Stimulated activated effector memory CD8-positive, alpha-beta T cell treated with anti-CD3 and anti-CD28 coated beads, Interleukin-12 subunit alpha, Interleukin-12 subunit beta, amount 100 ng/mL, for 72 hours (primary cell): ENCODE results near the gene LIN7C.
"Not testable (repeated sequence)": the region's sequence is repeated elsewhere in the genome, so short reads cannot be mapped to it uniquely, and the experiment has no call there.

Experiments used
- ATAC-seq: fragments of 150-1000 bp; cut with Tn5 transposase; 2 replicates; pipeline ENCODE4 v1.10.0; 2021
- DNase-seq, 2 donors: peaks; one replicate each; pipeline ENCODE4 v3.0.0; 2021 to 2022; ENCODE audit warnings: low spot score in 2 of 2
- H3K27ac Mint-ChIP-seq: one replicate; pipeline ENCODE4 v1.8.0; 2022; ENCODE audit warnings: mild to moderate bottlenecking, mixed read lengths
- H3K36me3 Mint-ChIP-seq: one replicate; pipeline ENCODE4 v1.8.0; 2022; ENCODE audit warnings: mild to moderate bottlenecking, mixed read lengths
- H3K4me1 Mint-ChIP-seq: one replicate; pipeline ENCODE4 v1.8.0; 2022; ENCODE audit warnings: mixed read lengths
- H3K4me3 Mint-ChIP-seq: one replicate; pipeline ENCODE4 v1.8.0; 2022; ENCODE audit warnings: mild to moderate bottlenecking, mixed read lengths
- H3K9me3 Mint-ChIP-seq: one replicate; pipeline ENCODE4 v1.8.0; 2022; ENCODE audit warnings: mixed read lengths

Gene LIN7C

GRCh38 chr11:27451244-27451965 is 55.2 kb downstream of the LIN7C start:
- no peak for ATAC-seq
- Mint-ChIP-seq H3K4me1 (no peaks in the 10 kb centered on the region), H3K36me3 (no peaks in the 10 kb centered on the region), H3K4me3 (no peak overlapping the region), H3K27ac (no peak overlapping the region), H3K9me3 (no peaks in the 10 kb centered on the region)
- no peak for DNase-seq

- H3K36me3 Mint-ChIP-seq, H3K9me3 Mint-ChIP-seq, ATAC-seq, DNase-seq, H3K27ac Mint-ChIP-seq, H3K4me1 Mint-ChIP-seq, H3K4me3 Mint-ChIP-seq: not testable (repeated sequence)
Observed at GRCh38 chr11:27448184-27448540, 58.4 kb downstream of the LIN7C start.

GRCh38 chr11:27447288-27448183 is 59.0 kb downstream of the LIN7C start:
- Mint-ChIP-seq H3K27ac (no peak overlapping the region), H3K36me3 (no peaks in the 10 kb centered on the region), H3K9me3 (no peaks in the 10 kb centered on the region), H3K4me1 (no peaks in the 10 kb centered on the region), H3K4me3 (no peak overlapping the region)
- DNase-seq: no peak
- ATAC-seq: no peak

GRCh38 chr11:27445625-27446024 is 60.9 kb downstream of the LIN7C start:
- no peak overlapping the region for H3K4me3 Mint-ChIP-seq
- ATAC-seq: no peak
- no peak overlapping the region for H3K27ac Mint-ChIP-seq
- H3K9me3 Mint-ChIP-seq: no peaks in the 10 kb centered on the region
- no peaks in the 10 kb centered on the region for H3K4me1 Mint-ChIP-seq
- H3K36me3 Mint-ChIP-seq: no peaks in the 10 kb centered on the region
- no peak for DNase-seq

GRCh38 chr11:27444801-27445215 is 61.8 kb downstream of the LIN7C start:
- Mint-ChIP-seq H3K27ac (no peak overlapping the region), H3K36me3 (no peaks in the 10 kb centered on the region), H3K4me1 (no peaks in the 10 kb centered on the region), H3K4me3 (no peak overlapping the region), H3K9me3 (no peaks in the 10 kb centered on the region)
- no peak for ATAC-seq
- no peak for DNase-seq
